ENCODE results near the gene PLPPR5.

DNA sequence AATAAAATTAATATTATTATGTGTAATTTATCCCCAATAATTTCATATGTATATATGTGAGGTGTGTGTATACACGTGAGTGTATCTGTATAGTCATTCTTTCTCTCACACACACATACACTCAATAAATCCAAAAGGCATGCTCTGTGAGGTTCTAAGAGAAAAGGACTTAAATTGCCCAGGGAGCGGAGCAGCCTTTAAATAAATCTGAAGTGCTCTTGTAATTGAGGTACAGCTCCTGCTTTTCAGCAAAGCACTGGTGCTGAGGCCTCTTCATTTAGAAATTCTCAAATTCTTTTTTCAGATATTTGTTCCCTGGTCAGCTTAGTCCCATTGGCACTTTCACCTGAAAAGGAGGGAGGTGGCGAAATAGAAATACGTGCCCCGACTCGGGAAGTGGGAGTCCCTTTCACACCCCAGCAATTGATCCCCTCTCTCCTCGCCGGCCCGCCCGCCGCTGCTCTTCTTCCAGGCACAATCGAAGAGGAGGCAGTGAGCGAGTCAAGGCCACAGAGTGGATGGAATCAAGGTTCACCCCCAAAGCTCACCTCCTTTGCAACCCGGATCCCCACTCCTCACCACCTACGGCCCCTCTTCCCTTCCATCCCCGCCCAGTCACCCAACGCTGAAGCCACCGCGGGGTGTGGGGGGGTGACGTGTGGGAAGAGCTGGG is 944 bp downstream of the PLPPR5 start:
- TF ChIP-seq CTCF (tag by site-specific recombination; IDR thresholded peaks at IDR 0.05), result no peak
- TF ChIP-seq ZNF837 (tag by site-specific recombination; IDR thresholded peaks at IDR 0.05), result no peak
- no peak for TF ChIP-seq REST (tag by site-specific recombination; IDR thresholded peaks at IDR 0.05)
- TF ChIP-seq ZNF747 (tag by site-specific recombination; IDR thresholded peaks at IDR 0.05), result no peak
- no peak for TF ChIP-seq ZNF843 (tag by site-specific recombination; IDR thresholded peaks at IDR 0.05)
- TF ChIP-seq, protein P1, sequence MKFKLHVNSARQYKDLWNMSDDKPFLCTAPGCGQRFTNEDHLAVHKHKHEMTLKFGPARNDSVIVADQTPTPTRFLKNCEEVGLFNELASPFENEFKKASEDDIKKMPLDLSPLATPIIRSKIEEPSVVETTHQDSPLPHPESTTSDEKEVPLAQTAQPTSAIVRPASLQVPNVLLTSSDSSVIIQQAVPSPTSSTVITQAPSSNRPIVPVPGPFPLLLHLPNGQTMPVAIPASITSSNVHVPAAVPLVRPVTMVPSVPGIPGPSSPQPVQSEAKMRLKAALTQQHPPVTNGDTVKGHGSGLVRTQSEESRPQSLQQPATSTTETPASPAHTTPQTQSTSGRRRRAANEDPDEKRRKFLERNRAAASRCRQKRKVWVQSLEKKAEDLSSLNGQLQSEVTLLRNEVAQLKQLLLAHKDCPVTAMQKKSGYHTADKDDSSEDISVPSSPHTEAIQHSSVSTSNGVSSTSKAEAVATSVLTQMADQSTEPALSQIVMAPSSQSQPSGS (tag by site-specific recombination; IDR thresholded peaks at IDR 0.05; ENCODE audit: low read depth), result no peak
- TF ChIP-seq ZNF37A (tag by site-specific recombination; IDR thresholded peaks at IDR 0.05), result no peak
- TF ChIP-seq ZNF449 (tag by site-specific recombination; IDR thresholded peaks at IDR 0.05), result no peak

Data from HEK293 (cell line).